Dermis blood vessel endothelial cell (primary cell): ENCODE results near the gene ZC2HC1B. TPM values are rescaled to one million over a fixed set of nuclear protein-coding genes. Genes with fewer than 3 reads are reported as not detected.
A peak's percentile ranks its signal among the peaks of the same experiment; 100 is the strongest.
"Not testable (repeated sequence)": the region's sequence is repeated elsewhere in the genome, so short reads cannot be mapped to it uniquely, and the experiment has no call there.

Experiments
- DNase-seq: peaks from one replicate; pipeline ENCODE4 v3.0.0; 2010
- total RNA-seq: library from RNA; depleted of rRNA; stranded (reverse); fragments of >200 nt; gene quantifications from 2 replicates; pipeline ENCODE4 v1.2.3, GENCODE V29; 2014

ZC2HC1B gene, protein sequence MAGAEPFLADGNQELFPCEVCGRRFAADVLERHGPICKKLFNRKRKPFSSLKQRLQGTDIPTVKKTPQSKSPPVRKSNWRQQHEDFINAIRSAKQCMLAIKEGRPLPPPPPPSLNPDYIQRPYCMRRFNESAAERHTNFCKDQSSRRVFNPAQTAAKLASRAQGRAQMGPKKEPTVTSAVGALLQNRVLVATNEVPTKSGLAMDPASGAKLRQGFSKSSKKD
- not detected in 2 replicates for total RNA-seq

DNA sequence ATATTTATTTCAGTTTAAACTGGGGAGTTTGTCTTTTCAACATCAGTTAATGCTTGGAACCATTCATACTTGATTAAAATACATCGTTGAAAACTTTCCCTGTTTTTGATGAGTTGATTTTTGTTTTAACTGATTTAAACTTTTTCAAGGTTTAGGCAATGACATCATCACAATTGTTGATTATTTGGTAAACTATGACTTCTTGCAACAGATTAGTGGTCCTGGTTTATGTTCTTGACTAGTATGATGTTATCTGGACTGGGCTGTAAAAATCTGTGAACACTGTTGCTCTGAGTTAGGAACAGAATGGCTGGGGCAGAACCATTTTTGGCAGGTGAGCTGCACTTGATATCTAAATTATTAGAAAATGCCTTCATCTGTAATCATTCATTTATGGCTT, at the start of gene ZC2HC1B:
TSS of gene ZC2HC1B (plus strand) at position 241 of the 400 bp plus-strand sequence. CDS start at position 307, 66 bp downstream.
- no peak for DNase-seq

GRCh38 chr6:143817621-143818020, 46.7 kb upstream of the ZC2HC1B start:
- no peak for DNase-seq

DNA sequence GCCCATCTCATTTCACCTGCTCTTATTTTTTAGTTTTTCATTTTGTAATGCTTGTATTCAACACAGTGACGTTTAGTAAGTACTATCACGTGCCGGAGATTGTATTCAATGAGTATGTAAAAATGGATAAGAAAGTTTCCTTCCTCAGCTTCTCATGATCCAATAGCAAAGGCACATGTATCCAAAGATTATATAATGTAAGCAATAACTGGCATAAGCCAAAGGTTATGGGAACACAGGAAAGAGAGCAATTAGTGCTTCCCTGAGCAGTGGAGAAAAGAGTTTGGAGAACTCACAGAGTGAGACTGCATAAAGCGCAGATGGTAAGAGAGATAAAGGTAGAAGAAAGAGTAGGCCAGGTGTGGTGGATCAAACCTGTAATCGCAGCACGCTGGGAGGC, 42.9 kb upstream of the ZC2HC1B start:
- peak; percentile 89 for DNase-seq

GRCh38 chr6:143822584-143823024, 41.7 kb upstream of the ZC2HC1B start:
- DNase-seq = peak; percentile 85

- peak; percentile 94 for DNase-seq
Measured at GRCh38 chr6:143823548-143823947, 40.7 kb upstream of the ZC2HC1B start.

GRCh38 chr6:143828572-143828971, 35.7 kb upstream of the ZC2HC1B start:
- no peak for DNase-seq

- no peak for DNase-seq
Measured at GRCh38 chr6:143836150-143836549, 28.1 kb upstream of the ZC2HC1B start.

- no peak for DNase-seq
Measured at GRCh38 chr6:143838395-143838794, 25.9 kb upstream of the ZC2HC1B start.

GRCh38 chr6:143839196-143839595, 25.1 kb upstream of the ZC2HC1B start:
- DNase-seq = no peak

GRCh38 chr6:143840595-143841265, 23.5 kb upstream of the ZC2HC1B start:
- DNase-seq = no peak

DNA sequence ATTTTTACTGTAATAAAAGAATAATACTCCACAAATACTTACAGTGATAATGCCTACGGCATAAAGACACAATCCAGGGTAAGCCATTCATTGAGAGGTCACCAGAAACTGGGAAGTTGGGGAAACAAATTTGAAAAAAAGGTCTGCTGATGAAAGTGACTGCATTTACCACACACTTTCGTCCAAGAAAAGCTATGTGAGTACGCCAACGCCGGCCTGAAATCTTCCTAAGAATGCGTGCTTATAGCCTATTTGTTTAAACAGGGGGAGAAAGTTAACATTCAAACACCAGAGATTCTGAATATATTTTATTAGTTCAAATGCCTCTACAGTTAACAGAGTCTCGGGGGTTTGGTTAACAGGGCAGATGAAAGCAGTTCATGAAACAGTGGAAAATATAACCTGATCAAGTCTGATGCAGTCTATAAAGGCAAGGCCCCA, 21.8 kb upstream of the ZC2HC1B start:
- DNase-seq = no peak

- DNase-seq = peak; percentile 98
Measured at GRCh38 chr6:143842902-143843676, 21.2 kb upstream of the ZC2HC1B start, which contains the start of gene LTV1. Gene LTV1 (plus strand): TSS chr6:143843338. CDS start chr6:143843478, 140 bp downstream.

- DNase-seq = no peak
Measured at GRCh38 chr6:143843677-143843999, 20.6 kb upstream of the ZC2HC1B start.

GRCh38 chr6:143844006-143844405, 20.3 kb upstream of the ZC2HC1B start:
- peak; percentile 25 for DNase-seq

DNA sequence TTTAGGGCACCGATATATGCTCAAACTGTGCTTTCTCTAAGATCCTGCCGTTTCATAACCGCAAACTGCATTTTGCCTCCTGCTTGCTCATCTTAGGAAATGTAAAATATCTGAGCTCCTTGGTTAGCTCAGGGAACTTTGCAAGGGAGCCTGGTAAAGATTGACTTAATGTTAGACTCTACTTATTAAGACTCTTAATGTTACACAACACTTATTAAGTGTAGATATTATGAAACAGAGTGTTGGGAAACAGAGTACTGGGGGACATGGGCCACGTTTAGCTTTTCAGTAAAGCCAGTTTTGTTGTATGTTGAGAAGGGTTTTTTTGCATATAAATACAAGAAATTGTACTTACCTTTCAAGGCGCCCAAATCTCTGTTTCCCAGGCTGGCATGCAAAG, 19.2 kb upstream of the ZC2HC1B start:
- no peak for DNase-seq

DNA sequence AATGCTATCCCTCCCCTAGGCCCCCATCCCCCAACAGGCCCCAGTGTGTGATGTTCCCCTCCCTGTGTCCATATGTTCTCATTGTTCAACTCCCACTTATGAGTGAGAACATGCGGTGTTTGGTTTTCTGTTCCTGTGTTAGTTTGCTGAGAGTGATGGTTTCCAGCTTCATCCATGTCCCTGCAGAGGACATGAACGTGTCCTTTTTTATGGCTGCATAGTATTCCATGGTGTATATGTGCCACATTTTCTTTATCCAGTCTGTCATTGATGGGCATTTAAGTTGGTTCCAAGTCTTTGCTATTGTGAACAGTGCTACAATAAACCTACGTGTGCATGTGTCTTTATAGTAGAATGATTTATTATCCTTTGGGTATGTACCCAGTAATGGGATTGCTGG, 12.6 kb upstream of the ZC2HC1B start:
- DNase-seq = not testable (repeated sequence)

DNA sequence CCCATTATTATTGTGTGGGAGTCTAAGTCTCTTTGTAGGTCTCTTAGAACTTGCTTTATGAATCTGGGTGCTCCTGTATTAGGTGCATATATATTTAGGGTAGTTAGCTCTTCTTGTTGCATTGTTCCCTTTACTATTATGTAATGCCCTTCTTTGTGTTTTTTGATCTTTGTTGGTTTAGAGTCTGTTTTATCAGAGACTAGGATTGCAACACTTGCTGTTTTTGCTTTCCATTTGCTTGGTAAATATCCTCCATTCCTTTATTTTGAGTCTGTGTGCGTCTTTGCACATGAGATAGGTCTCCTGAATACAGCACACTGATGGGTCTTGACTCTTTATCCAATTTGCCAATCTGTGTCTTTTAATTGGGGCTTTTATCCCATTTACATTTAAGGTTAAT, 9.2 kb upstream of the ZC2HC1B start:
- not testable (repeated sequence) for DNase-seq

DNA sequence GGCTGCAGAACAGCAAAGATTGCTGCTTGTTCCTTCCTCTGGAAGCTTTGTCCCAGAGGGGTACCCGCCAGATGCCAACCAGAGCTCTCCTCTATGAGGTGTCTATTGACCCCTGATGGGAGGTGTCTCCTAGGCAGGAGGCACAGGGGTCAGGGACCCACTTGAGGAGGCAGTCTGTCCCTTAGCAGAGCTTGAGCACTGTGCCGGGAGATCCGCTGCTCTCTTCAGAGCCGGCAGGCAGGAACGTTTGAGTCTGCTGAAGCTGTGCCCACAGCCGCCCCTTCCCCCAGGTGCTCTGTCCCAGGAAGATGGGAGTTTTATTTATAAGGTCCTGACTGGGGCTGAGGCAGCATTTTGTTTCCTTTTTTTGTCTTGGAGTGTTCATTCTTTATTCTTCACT, 7.5 kb upstream of the ZC2HC1B start:
- DNase-seq = not testable (repeated sequence)

- no peak for DNase-seq
Measured at GRCh38 chr6:143857651-143858050, 6.6 kb upstream of the ZC2HC1B start.

GRCh38 chr6:143859891-143860660, 4.2 kb upstream of the ZC2HC1B start:
- DNase-seq = no peak

GRCh38 chr6:143863771-143864170, 503 bp upstream of the ZC2HC1B start:
- DNase-seq = no peak

DNA sequence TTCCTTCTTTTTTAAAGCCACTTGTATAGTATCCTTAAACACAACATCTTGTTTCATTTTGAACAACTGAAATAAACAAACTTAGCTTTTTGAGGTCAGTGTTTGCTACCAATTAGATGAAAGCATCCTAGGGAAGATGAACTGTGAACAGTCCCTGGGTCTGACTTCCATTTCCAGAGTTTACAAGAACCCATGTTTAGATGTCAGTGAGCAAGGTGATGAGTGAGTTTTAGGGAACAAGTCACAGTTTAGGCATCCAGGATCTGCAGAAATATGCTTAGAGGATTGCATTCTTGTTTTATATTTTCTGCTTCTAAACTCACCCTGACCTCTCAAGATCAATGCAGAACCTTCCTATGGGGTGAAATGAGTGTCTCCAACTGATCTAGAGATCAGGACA, 3.0 kb downstream of the ZC2HC1B start:
- DNase-seq = no peak

GRCh38 chr6:143868808-143869207, 4.5 kb downstream of the ZC2HC1B start:
- not testable (repeated sequence) for DNase-seq
